Stimulated activated CD4-positive, alpha-beta T cell treated with anti-CD3 and anti-CD28 coated beads, Interleukin-12 subunit alpha, Interleukin-12 subunit beta, amount 100 ng/mL, for 24 hours (primary cell): Measurements from ENCODE around the gene FRMD4A.

Experiments used
- DNase-seq, 2 experiments: peaks; one replicate each; pipeline ENCODE4 v3.0.0-alpha.2; 2020; ENCODE audit warnings: low read depth in 2 of 2

FRMD4A gene

DNA sequence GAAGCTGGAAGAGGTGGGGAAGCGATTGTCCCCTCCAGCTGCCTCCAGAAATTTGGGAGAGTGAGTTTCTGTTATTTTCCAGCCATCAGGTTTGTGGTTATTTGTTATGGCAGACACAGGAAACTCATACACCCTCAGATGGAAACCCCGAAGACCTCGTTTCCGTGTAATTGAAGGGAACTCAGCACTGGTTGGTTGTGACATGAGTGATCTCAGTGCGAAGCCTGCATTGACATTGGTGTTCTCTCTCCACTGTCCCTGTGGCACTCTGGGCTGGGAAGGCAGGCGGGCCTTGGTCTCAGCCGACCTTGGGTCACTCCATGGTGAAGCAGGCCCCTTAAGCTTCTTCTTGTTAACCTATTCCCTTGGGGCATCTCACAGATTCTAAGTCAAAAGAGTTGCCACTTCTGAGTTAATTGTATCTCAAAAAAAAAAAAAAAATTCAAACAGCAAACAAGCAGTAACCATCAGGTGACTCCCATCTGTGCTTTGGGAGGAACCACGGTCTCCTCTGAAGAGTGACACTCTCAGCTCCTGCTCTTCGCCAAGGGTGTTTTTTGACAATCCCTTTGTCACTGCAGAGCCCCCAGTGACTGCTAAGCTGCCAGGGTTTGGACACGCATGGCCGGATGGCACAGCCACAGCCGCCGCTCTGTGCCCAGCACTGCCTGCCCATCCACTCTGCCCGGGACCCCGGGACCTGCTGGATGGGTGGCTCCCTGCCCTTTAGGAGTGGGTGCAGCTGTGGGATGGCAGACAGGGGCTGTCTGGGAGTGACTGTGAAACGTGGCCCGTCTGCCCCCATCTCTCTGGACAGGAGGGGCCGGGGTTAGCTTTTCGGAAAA, 510.4 kb downstream of the FRMD4A start:
- no peak for DNase-seq

DNA sequence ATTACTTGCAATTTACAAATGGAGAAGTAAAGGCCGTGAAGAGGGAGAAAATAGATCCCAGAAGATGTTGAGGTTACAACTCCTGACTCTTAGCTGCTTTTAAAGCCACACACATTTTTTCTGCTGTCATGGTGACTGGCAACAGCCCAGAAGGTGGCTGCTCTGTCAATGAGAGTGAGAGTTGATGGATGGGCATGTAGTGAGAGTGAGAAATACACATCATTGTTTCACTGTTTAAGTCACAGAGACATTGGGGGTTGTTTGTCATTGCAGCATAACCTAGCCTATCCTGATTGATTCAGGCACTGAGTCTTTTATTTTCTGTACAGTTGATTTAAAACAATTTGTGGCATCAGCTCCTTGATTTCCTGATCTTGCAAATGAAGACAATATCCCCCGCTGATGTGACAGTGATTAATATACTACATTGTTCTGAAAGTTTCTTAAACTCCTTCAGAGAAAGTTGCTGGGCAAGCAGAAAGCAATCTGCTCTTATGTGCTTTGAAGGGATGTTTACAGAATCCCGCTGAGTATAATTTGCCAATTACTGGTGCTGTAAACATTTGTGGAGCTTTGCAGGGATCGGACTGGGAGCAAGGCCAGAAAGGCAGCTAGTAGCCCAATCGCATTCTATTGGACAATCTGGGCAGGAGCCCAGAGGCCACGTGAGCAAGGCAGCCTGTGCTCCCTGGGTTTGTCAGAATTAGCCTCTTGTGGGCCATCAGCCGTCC, 514.4 kb downstream of the FRMD4A start:
- no peak for DNase-seq

DNA sequence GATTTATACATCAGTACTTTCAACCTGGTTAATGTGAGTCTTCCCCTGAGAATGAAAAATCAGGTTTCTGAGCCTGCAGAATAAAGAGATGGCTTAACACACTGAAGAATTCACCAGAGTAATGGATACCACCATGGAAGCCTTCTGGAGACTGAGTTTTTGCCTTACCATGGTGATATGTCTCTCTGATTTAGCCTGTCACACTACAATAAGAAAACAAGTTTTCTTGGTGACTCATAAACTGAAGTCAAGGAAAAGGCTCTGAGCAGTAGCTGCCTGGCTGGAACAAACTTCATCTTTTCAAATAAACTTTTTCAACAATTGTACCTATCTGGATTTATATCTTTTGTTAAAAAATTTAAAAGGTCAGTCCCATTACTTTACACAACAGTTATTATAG, 515.0 kb downstream of the FRMD4A start:
- DNase-seq = no peak

DNA sequence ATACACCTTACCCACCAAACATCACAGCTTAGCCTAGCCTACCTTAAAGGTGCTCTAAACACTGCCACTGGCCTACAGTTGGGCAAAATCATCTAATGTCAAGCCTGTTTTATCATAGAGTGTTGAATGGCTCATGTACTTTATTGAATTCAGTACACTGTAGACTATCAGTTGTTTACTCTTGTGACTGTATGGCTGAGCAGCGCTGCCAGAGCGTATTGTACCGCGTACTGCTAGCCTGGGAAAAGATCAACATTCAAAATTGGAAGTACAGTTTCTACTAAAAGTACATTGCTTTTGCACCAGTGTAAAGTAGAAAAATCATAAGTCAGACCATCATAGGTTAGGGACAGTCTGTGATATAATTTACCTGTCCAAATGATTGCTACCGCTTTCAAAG, 517.2 kb downstream of the FRMD4A start:
- DNase-seq = no peak

DNA sequence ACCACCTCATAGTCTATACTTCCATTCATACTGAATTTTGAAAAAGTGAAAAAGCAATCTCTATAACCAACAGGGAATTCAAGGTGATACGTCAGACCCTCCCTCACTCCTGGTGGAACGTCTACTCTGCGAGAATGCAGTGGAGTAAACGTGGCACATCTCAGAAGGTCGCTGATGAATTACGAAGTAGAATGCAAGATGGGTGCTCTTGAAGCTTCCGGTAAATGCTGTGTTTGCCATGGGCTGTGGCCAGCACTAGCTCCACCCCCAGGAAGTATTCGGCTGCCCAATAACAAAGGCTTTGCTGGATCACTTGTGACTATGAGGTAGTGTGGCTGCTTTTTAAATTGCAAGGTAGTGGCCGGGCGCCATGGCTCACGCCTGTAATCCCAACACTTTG, 517.9 kb downstream of the FRMD4A start:
- DNase-seq = no peak

DNA sequence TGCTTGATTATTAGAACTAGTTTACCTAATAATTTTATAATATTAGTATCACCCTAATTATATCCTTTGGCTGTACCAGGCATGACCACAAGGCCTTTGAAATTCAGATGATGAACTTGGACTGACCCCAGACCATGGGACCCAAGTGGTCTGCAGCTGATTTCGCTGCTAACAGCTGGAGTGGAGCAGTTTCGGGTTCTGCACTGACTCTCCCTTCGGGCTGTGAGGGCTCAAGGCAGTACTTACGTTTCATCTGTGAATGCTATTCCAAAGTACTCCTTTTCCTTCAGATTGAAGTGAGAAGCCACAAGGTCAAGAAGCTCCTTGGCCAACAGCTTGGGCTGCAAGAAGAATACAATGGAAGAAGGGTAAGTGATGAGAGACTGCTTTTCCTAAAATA, 520.2 kb downstream of the FRMD4A start:
- no peak for DNase-seq

DNA sequence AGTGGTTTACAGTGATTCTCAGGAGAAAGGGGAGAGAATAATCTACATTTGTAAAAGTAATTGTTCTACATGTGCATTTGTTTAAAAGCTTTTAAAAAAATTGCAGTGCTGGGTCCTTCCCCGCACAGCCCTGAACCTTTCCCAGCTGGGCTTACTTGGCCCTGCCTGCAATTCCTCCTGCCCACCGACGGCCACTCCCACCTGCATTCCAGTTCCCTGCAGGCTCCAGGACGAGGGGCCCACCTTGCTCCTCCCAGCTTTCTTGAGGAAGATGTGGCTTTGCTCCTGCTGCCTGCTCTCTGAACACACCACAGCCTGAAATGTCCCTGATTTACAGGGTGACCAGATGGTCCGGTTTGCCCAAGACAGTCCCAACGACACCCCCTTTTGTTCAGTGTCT, 521.3 kb downstream of the FRMD4A start:
- no peak for DNase-seq

DNA sequence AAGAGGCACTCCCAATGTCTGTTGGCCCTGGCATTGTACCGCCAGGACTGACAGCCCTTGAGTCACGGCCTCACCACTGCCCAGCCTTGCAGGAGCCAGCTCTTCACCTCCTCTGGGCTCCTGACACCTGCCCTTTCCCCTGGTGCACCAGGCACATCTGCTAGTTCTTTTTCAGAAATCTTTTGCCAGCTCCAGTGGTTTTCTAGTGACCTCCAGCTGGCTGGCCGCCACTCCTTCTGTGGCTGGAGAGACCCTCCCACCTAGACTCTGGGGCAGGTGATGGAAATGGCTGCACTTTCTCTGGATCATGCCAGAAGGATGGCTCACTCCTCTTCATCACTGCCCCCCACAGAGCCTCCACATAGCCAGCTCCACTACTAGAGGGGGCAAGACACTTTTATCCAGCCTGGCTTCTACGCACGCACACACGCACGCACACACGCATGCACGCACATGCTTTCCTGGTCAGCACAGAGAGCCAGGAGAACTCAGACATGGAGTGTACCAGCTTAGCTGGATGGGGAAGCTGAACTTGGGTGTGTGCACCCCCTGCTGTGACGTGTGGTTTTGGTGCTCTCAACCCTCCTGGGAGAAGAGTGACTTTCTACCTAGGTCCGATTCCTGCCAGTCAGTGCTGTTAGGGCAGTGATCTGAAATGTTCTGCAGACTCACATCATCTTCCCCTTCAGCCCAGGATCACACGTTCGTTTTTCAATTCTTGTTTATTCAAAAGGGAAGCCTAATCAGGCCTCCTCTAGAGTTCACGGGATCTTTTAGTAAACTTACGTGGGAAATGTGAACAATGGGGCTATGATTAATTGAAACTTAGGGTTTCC, 522.0 kb downstream of the FRMD4A start:
- no peak for DNase-seq

DNA sequence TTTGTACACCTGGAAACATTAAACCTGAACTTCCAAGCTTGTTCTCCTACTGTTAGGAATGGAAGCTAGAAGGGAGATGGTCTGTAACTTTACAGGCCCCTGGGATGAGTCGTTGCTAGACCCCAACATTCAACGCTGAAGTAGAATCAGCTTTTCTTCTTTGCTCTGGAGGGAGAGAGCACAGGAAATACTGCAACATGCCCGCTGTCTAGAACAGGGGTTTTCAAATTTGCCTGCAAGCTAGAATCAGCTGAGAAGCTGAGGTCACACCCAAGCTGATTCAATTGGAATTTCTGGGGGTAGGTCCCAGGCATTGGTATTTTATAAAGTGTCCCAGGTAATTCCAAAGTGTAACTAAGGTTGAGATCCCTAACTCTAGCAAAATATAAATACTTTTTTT, 524.3 kb downstream of the FRMD4A start:
- no peak for DNase-seq

DNA sequence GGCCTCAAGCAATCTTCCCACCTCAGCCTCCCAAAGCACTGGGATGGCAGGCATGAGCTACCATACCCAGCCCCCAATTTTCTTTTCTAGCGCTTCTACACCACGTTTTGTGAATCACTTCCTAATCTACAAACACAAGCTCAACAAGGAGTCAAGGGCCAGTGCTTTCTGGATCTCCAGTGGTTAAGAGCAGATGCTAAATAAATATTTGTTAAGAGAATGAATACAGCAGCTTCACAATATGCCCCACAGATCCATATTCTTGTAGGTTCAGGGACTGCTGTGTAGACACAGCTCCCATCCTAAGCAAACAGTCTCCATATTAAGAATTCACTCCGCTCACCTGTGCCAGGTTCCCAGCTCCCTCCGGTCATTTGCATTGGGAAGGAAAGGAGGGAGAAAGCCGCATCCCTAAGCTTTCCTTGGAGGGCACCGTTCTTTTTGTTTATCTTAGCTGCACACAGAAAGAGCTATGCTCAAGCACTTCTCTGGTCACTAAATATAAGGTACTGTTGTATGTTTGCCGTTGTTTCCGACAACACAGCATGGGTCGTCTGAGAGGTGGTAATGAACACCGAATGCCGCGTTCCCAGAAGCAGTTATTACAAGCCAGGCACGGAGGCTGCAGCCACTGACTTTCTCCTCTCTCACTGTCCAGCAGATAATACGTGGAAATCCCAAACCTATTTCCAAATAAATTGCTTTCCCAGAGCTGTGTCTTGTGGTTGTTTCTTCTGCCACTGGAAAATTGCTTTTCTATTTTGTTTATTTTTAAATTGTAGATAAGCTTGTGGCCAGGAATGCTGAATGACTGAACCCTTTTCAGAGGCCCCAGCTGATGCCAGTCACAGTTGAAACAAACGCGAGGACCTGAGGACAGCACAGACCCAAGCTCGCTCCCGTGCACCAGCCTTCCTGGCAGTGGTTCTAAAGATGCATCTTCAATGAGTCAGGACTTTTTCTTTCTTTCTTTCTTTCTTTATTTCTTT, 526.9 kb downstream of the FRMD4A start:
- no peak for DNase-seq

DNA sequence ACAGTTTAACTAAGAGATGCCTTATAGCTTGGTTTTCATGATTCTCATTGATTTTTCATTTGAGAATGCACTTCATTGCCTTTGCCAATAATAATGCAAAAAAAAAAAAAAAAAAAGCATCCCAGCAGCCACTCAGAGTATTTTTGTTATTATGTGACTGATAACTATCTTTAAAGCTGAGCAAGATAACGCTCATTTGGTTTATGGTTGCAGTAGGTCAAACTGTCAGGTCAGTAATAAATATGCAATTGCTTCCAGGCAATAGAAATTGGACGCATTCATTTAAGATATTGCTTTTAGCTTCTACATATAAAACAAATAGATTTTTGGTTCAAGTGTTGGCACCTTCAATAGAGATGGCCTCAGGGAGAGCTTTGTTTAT, 528.8 kb downstream of the FRMD4A start:
- DNase-seq = no peak

DNA sequence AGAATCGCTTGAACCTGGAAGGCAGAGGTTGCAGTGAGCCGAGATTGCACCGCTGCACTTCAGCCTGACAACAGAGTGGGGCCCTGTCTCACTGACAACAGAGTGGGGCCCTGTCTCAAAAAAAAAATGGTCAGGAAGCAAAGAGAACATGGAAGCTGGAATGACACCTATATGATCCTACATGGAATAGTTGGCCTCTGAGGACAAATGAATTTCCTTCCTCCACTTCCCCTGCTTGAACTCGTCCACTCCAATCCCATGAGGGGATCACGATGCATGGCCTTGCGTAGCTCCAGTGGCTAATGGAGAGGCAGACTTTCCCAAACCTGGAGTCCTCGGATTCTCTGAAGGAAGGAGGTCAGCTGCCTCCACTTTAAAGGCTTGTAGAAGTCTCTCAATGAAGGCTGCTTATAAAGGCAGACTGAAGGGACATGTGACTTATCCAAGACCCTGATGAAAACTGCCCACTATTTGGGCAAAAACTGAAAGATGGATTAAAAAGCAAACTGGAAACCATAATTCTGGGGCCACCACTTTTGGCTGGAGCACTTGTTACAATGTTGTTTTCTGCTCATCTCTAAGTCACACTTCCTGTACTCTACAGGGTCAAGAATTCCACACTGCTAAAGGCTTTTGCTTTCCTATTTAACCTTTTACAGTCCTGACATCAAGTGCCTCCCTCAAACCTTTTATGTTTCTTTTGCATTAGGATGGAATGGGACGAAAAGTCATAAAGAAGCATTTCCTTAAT, 529.4 kb downstream of the FRMD4A start:
- DNase-seq = no peak

DNA sequence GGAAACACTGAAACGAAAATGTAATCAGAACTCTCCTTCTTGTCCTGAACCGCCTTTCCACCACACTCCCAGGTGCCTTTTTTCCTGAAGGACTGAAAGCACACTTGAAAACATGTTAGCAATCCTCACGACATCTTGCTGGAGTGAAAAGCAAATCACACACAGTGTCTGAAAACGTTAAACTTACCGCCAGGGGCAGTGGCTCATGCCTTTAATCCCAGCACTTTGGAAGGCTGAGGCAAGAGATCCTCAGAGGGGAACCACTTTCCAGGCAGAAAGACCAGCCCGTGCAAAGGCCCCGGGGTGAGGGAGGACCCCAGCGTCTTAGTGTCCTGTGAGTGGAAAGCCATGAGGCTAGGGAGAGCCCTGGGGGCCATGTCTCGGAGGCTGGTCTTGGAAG, 533.6 kb downstream of the FRMD4A start:
- DNase-seq = no peak

DNA sequence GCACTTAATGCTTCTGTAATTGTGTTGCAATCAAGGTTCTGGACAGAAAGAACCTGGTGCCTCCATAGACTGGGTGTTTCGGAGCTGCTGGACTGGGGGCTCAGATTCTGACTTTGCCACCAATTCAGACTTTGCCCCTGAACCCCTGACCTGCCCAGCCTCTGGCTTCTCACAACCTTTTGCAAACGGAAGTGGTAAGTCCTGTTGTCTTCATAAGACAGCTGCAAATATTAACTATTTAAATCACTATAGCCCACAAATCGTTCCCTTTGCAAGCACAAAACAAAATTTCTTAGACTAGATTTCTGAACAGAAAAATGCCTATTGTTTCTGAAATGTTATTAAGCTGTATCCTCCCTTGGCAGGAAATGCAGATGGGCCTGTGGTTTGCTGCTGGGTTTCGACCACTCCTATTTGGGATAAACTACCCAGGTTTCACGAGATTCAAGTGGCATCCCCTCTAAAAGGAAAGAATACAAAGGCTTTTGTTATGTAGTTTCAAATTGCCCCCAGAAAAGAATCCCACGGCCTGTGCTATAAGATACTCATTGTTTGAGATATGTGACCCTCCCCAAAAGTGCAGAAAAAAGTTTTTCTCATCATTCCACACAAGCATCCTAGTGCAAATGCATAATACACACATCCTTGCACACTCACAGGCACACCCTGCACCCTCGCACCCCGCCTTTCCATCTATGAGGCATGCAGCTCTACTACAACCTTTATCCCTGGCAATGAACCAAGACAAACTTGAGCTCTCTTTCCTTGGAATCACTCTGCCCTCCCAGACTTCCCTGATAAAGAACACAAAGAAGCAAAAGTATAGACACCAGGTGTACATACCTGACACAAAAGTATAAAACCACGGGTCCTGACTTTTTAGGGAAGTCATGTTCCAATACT, 534.8 kb downstream of the FRMD4A start:
- no peak for DNase-seq

DNA sequence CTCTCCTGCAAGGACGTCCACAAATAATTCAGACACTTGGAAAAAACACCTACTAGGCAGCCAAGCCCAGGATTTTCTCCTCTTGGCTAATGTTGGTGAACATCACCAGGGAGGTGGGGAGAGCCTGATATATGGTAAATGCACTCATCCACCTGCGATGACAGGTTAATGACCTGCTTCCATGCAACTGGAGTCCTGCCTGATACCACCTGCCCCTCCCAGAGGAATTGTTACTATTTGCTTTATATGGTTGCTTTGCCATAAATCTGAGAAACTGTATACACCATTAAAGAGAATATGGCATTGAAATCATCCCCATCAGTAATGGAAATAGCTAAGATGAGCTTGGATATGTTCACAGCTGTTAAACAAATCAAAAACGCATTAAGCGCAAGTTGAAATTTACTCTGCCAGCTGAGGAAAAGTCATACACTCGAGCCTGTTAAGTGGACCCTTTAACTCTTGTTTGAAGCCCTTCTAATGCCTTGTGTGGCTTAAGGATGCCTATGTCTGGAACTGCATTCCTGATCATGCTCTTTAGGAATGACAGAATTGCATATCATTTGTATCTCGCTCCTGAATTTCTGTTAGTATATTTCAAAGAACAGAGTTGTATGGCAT, 535.6 kb downstream of the FRMD4A start:
- no peak for DNase-seq

DNA sequence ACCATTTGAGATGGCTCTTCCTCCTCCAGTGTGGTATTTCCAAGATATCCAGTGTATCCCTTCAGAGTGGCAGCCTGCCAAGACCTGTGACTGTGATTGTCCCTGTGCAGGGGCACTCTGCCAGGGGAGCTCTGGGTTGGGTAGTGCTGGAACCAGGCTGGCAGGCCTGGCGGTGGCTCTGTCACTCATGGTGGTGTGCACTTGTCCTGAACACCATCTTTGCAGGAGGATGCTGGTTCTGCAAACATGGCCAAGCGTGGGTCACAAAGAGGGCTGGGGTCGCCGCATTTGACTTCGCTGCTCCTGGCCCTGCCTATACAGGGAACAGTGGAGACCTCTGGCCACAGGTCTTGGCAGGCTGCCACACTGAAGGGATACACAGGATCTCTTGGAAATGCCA, 538.7 kb downstream of the FRMD4A start:
- no peak for DNase-seq

DNA sequence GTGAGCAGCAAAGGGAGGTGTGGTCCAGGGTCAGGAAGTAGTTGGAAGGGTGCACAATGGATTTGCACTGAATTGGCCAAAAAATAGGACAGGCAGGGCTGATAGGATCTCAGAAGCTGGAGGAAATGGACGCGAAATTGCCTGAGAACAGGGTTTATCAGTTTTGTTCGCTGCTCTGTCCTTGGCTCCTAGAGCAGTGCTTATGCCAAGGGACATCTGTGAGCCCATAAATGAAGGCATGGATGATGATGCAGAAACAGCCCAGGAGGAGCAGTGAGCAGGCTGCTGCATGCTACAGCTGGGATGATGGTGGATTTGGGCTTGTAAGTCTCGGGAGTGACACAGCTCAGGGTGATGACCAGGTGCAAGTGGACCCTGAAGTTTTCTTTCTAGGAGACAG, 539.2 kb downstream of the FRMD4A start:
- DNase-seq = no peak

DNA sequence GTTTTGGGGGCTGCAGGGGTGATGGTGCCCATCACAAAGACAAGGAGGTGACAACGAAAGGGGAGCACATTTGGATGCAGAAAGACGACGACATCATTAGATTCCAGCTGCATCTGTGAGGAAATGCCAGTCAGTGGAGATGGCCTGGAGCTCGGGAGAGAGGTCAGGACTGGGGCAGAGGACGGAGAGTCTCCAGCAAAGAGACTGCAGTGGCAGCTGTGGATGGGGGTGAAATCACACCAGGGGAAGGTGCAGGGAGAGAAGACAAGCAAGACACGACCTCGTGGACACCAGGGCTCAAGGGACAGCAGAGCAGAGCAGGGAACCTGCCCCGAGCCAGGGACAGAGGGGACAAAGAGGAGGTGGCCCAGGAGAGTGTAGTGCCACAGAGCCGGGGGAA, 540.5 kb downstream of the FRMD4A start:
- DNase-seq = no peak

DNA sequence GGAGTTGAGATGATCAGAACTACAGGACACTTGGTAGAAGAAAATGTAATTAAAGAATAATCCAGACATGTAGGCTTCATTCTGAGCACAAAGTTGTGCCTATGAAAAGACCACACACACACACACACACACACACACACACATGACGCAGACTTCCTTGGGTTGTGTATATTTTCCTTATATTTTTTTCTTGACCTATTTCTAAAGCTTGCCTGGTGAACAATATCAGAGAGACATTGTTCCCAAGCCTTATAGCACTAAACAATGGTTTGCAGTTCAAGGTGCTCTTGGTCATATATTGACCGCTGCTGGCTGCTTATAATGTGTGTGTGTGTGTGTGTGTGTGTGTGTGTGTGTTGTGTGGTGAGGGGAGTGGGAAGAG, 541.3 kb downstream of the FRMD4A start:
- no peak for DNase-seq
